GM21390 (cell line): ENCODE results near the gene ATXN10.
A peak's percentile ranks its signal among the peaks of the same experiment; 100 is the strongest.

Experiments used
- ATAC-seq: cut with Tn5 transposase; IDR thresholded peaks from one replicate; pipeline ENCODE4 v1.9.1; 2021; ENCODE audit not compliant: unreplicated experiment

The ATXN10 gene

GRCh38 chr22:45754822-45755221 lies 83.2 kb downstream of the ATXN10 start:
- ATAC-seq: no peak

GRCh38 chr22:45756558-45756957 lies 84.9 kb downstream of the ATXN10 start:
- ATAC-seq: no peak

DNA sequence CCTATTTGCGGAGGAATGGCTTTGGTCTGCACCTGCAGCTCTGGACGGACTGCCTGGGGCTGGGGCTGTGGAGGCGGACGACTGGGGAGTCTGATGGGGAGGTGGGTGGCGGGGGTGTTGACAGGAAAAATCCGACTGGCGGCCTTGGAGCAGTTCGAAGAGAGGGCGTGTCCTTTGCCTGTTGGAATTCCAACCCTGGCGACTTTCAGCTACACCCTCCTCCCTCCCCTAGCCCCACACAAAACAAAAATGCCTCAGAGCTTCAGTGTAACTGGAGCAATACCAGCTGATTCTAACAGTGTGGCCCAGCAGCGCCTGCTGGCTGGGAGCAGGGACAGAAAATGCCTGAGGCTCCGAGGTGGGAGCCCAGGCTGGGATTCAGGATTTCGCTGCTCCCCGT lies 85.4 kb downstream of the ATXN10 start:
- no peak for ATAC-seq

DNA sequence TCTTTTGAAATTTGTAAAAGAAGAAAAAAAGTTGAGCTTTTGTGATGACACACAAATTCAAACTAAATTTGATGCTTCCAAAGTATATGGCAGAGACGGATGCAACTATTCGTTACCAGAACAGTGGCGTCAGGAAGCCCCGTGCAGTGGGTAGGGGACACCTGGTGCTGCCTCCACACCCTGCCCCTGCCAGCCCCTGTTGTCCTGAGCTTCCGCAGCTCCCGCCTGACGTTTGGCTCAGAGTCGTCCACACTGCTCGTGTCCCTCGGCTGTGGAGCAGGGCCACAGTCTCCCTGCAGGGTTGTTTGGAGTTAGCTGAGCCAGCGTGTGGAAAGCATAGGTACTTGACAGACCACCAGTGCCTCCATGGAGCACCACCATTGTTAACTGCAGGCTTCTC lies 86.3 kb downstream of the ATXN10 start:
- ATAC-seq: no peak

GRCh38 chr22:45758603-45759002 lies 87.0 kb downstream of the ATXN10 start:
- ATAC-seq: no peak

- ATAC-seq: no peak
Measured at GRCh38 chr22:45760682-45761081, 89.0 kb downstream of the ATXN10 start.

- no peak for ATAC-seq
Measured at GRCh38 chr22:45762545-45763235, 91.1 kb downstream of the ATXN10 start.

- ATAC-seq: no peak
Measured at GRCh38 chr22:45763236-45763624, 91.6 kb downstream of the ATXN10 start.

DNA sequence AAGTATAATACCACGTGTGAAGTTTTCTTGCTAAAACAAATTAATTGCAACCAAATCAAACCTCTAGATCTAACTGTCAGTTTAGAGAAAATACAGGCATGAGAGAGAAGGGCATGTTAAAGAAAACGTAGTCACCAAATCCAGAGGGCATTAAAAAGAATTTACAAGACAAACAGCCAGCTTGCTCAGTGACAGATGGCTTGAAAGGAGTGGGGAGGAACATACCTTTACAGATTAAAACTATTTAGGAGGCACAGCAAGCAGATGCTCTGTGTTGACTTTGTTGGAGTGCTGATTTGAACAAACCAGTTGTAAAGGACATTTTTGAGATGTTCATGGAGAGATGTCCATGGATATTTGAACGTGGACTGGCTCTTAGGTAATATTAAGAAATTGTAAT lies 96.9 kb downstream of the ATXN10 start:
- ATAC-seq: no peak

DNA sequence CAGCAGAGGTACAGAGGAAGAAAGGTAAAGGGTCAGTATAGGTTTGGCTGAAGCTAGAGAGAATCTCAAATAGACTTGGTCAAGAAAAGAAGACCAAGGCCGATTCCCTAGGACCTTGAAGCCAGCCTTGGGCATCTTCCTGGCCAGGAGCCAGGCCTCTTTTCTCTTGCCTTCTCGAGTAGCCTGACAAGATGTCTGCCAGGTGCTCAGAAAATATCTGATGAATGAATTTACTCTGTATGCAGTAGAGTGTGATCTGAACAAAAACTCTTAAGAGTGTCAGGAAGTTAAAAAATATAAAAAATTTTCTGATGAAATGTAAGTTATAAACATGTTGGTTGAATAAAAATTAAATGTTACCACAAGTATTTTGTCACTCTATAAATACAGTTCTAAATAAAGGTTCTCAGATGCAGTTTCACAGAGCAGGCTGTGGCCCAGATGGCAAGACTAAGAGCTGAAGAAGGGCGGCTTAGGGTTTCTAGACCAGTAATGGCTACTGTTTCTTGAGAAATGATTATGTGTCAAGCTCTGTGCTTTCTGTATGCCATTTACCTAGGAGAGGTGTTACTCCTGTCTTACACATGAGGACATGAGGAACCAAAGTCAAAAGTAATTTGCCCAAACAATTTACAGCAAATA lies 98.1 kb downstream of the ATXN10 start:
- no peak for ATAC-seq

DNA sequence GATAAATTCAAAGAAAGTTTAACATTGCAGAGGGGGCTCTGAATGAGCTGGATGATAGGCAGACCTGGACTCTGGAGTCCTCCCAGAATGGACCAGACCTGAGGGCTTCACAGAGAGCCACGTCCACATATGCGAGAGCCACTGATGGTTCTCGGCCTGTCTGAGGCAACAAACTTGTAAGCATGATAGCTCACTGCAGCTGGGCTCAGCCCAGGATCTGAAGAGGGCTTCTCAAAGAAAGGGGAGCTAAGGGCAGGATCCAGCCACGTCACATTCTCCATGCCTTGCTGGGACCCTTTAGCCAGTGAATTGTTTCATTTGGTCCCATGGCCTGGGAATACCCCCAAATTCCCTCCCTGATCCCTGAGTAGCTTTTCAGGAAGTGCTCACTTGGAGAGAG lies 98.9 kb downstream of the ATXN10 start:
- no peak for ATAC-seq

DNA sequence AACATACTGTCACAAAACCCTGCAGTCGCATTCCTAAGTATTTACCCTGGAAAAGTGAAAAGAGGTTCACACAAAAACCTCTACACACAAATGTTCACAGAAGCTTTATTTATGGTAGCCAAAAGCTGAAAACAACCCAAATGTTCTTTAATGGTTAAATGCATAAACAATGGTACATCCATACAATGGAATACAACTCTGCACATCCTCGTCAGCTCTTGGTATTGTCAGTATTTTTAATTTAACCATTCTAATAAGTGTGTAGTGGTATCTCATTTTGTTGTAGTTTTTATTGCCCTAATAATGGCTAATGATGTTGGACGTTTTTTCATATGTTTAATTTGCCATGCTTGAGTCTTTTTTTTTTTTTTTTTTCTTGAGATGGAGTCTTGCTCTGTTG lies 99.4 kb downstream of the ATXN10 start:
- no peak for ATAC-seq

- no peak for ATAC-seq
Measured at GRCh38 chr22:45771711-45772110, 100.1 kb downstream of the ATXN10 start.

- no peak for ATAC-seq
Measured at GRCh38 chr22:45772743-45773142, 101.1 kb downstream of the ATXN10 start.

GRCh38 chr22:45774001-45774670 lies 102.5 kb downstream of the ATXN10 start:
- ATAC-seq: no peak

DNA sequence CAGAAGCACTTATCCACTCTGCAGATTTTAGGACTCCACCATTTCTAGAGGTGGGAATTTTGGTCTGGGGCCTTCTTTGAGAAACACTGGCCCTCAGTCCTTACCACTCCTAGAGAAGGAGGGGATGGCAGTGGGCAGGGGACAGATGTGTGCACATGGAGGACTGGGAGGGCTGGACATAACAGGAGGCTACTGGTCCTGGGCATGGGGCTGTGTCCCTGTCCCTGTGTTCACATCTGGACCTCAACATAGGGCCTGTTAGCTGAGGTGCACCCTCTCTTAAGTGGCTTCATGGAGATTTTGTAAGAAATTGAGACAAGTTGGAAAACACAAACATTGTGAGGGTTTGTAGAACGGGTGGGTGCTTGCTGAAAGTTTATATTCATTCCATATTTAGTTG lies 103.4 kb downstream of the ATXN10 start:
- no peak for ATAC-seq

- peak; percentile 71 for ATAC-seq
Measured at GRCh38 chr22:45775569-45776312, 104.1 kb downstream of the ATXN10 start.

- no peak for ATAC-seq
Measured at GRCh38 chr22:45776313-45776585, 104.6 kb downstream of the ATXN10 start.

DNA sequence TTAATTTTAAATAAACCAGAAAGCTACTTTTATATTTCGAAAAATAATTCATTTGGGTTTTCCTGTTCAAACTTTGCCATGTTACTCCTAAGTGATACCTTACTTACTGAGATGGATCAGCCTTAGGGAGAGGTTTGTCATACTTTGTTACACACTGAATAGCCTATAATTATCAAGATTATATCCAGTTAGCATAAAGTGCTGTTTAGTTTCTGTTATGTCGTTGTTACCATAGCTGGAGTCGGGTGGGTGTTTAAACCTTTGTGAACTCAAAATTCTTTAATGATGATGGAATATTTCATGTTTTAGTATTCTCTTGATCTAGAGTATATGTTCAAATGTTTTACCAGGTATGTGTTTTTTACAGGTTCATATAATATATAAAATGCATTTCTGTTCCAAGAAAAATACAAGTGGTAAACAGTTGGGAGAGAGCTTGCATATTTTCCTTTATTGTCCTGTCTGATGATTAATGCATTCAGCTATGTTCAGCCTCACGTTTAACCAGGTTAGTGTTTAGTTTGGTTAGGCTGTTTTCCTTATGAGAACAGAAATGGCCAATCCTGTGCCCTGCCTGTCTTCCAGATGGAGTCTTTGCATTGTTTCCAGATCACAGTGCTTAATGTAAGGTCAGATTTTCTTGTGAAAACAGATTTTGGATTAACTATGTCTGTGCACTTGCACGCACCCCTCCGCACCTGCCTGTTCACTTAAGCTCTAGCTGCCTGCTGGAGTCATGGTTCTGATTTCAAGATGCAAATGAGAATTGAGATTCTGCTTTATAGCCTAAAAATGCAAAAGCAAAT lies 105.6 kb downstream of the ATXN10 start:
- no peak for ATAC-seq

DNA sequence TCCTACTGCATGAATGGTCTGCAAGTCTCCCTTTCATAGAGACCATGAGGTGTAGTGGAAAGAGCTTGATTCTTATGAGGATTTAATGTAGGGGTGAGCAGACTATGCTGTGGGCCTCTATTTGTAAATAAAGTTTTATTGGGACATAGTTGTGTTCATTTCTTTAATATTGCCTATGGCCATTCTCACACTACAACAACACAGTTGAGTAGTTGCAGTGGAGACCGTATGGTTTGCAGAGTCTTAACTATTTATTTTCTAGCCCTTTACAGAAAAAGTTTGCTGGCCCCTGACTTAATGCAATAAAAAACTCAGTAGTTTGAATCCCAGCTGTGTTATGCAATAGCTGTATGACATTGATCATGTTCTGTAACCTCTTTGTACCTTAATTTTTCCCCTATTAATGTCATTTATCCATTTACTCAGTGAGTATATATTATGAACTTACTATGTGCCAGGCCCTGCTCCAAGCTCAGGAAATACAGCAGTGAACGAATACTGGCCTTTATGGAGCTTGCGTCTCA lies 106.3 kb downstream of the ATXN10 start:
- ATAC-seq: no peak

DNA sequence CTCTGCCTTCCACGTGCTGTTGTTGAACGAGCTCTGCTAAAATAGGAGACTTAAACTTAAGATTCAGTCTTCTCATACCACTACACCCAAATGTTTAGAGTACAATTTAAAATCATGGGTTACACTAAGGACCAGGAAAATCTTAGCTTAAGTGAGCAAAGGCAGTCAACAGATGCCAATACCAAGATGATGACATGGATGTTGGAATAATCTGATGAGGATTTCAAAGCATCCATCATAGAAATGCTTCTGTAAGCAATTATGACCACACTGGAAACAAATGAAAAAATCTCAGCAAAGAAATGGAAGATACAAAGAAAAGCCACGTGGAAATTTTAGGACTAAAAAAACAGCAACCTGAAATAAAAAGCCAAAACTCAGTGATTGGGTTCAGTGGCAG lies 109.8 kb downstream of the ATXN10 start:
- no peak for ATAC-seq
